ENCODE measurements around the gene SLC19A1.

GRCh38 chr21:45507523-45507875 is 34.7 kb downstream of the SLC19A1 start:
- TF ChIP-seq EZH2 (IDR thresholded peaks at IDR 0.05; ENCODE audit: low read length, missing control alignments) (no peak), CTCF (conservative IDR thresholded peaks at IDR 0.05 in 1 of 2, IDR thresholded peaks at IDR 0.05 in 1 of 2; ENCODE audit: low read depth in 1 of 2, low read length in 2 of 2) (no peak)
